IPS DF 19.7 (cell line): Measurements from ENCODE around the gene ADAMTSL4.
"Not testable (repeated sequence)": the region's sequence is repeated elsewhere in the genome, so short reads cannot be mapped to it uniquely, and the experiment has no call there.

Experiments
- DNase-seq: peaks from one replicate; pipeline ENCODE4 v3.0.0-alpha.2; 2013; ENCODE audit warnings: low read depth, low spot score

The ADAMTSL4 gene

DNA sequence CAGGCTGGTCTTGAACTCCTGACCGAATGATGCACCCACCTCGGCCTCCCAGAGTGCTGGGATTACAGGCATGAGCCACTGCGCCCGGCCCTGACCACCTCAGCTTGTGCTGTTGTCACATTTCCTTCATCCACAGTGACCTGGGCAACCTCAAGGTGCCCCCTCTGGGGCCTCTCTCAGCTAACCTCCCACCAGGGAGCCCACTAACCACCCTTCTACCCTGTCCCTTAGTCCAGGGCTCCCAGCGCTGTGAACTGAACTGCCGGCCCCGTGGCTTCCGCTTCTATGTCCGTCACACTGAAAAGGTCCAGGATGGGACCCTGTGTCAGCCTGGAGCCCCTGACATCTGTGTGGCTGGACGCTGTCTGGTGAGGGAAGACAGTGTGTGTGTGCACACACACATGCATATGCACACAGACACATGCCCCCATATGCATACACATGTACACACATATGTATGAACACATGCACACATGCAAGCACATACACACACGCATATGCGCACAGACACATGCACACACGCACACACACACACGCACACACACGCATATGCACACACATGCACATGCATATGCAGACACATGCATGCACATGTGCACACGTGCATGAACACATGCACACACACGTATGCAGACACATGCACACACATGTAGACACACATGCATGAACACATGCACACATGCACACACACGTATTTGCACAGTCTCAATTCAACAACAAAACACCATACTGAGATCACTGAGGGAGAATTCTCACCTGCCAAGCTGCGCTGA, 6.2 kb downstream of the ADAMTSL4 start:
- no peak for DNase-seq

DNA sequence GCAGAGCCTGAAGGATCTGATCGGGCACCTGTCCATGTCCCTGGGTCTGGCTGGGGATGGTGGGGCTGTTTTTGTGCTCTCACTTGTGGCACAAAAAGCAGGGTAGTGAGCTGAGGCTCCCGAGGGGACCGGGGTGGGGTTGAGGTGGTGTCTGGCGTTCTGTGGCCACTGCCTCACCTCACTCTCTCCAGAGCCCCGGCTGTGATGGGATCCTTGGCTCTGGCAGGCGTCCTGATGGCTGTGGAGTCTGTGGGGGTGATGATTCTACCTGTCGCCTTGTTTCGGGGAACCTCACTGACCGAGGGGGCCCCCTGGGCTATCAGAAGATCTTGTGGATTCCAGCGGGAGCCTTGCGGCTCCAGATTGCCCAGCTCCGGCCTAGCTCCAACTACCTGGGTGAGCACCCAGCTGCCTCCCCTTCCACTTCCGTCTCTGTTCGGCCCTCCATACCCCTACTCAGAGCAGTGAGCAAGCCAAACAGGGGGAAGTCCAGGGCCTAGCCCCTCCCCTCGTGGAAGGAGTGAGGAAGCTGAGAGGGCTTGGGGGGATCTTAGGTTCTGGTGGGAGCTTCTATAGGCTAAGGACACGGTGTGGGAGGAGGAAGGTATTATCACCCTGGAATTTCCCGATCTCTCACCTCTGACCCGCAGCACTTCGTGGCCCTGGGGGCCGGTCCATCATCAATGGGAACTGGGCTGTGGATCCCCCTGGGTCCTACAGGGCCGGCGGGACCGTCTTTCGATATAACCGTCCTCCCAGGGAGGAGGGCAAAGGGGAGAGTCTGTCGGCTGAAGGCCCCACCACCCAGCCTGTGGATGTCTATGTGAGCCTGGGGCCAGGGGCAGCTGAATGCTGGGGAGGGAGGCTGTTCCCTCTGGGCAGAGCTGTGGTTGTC, 7.0 kb downstream of the ADAMTSL4 start:
- no peak for DNase-seq

DNA sequence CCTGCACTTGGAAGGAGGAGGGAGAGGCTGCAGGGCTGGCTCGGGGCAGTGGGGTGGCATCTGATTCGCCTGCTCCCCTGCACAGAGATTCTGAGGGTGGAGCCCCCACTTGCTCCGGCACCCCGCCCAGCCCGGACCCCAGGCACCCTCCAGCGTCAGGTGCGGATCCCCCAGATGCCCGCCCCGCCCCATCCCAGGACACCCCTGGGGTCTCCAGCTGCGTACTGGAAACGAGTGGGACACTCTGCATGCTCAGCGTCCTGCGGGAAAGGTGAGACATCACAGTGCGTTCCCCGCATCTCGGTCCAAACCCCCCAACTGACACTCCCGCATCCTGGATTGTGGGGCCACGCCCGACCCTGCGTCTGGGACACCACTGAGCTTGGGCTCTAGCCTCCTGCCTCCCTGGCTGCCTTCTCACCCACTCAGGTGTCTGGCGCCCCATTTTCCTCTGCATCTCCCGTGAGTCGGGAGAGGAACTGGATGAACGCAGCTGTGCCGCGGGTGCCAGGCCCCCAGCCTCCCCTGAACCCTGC, 7.9 kb downstream of the ADAMTSL4 start:
- no peak for DNase-seq

DNA sequence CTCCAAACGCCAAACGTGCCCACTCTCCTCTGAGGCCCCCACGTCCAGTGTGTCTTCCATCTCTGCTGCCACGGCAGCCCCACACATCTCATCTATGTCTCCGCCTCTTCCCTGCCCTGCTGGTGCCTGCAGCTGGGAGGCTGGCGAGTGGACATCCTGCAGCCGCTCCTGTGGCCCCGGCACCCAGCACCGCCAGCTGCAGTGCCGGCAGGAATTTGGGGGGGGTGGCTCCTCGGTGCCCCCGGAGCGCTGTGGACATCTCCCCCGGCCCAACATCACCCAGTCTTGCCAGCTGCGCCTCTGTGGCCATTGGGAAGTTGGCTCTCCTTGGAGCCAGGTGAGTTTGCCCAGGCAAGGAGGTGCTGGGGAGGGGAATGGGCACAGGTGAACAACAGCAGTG, 8.6 kb downstream of the ADAMTSL4 start:
- DNase-seq, result no peak

DNA sequence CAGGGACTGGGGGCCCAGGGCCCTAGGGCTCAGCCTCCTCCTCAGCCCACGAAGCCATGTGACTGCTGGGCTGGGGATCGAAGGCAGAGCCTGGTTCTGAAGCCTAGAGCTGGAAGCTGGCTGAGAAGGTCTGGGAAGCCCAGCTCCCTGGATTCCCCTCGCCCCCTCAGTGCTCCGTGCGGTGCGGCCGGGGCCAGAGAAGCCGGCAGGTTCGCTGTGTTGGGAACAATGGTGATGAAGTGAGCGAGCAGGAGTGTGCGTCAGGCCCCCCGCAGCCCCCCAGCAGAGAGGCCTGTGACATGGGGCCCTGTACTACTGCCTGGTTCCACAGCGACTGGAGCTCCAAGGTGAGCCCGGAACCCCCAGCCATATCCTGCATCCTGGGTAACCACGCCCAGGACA, 9.1 kb downstream of the ADAMTSL4 start:
- DNase-seq, result no peak

DNA sequence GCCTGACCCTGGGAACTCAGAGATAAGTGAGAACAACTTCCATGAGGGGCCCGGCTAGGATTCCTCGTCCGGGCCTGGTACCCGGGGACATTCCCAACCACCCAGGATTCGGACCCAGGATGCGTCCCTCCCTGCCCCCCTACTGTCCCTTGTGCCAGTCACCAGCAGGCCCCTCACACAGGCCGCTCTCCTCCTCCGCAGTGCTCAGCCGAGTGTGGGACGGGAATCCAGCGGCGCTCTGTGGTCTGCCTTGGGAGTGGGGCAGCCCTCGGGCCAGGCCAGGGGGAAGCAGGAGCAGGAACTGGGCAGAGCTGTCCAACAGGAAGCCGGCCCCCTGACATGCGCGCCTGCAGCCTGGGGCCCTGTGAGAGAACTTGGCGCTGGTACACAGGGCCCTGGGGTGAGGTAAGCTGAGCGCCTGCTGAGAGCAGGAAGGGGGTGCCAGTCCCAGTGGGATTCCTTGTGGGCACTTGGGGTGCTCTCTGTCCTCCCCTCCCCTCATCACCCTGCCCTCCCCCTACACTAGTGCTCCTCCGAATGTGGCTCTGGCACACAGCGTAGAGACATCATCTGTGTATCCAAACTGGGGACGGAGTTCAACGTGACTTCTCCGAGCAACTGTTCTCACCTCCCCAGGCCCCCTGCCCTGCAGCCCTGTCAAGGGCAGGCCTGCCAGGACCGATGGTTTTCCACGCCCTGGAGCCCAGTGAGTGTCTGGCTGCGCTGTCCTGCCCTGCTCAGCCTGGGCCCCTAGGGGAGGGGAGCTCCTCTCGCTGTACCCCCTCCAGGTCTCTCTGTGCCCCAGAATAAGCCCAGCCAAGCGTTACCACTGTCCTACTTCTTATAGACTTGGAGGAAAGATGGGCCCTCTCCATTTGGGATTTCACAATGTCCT, 9.8 kb downstream of the ADAMTSL4 start:
- no peak for DNase-seq

DNA sequence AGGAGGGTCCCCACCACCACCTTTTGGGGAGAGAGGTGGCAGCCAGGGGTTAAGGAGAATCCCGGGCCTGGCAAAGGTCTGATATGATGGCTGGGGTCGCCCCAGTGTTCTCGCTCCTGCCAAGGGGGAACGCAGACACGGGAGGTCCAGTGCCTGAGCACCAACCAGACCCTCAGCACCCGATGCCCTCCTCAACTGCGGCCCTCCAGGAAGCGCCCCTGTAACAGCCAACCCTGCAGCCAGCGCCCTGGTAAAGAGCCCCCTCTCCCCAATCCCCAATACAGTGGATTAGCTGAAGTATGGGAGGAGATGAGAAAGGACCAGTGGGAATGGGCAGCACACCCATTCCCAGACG, 10.4 kb downstream of the ADAMTSL4 start:
- DNase-seq, result no peak

DNA sequence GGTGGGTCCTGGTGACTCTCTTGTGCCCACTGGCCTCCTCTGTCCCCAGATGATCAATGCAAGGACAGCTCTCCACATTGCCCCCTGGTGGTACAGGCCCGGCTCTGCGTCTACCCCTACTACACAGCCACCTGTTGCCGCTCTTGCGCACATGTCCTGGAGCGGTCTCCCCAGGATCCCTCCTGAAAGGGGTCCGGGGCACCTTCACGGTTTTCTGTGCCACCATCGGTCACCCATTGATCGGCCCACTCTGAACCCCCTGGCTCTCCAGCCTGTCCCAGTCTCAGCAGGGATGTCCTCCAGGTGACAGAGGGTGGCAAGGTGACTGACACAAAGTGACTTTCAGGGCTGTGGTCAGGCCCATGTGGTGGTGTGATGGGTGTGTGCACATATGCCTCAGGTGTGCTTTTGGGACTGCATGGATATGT, 10.8 kb downstream of the ADAMTSL4 start:
- no peak for DNase-seq

DNA sequence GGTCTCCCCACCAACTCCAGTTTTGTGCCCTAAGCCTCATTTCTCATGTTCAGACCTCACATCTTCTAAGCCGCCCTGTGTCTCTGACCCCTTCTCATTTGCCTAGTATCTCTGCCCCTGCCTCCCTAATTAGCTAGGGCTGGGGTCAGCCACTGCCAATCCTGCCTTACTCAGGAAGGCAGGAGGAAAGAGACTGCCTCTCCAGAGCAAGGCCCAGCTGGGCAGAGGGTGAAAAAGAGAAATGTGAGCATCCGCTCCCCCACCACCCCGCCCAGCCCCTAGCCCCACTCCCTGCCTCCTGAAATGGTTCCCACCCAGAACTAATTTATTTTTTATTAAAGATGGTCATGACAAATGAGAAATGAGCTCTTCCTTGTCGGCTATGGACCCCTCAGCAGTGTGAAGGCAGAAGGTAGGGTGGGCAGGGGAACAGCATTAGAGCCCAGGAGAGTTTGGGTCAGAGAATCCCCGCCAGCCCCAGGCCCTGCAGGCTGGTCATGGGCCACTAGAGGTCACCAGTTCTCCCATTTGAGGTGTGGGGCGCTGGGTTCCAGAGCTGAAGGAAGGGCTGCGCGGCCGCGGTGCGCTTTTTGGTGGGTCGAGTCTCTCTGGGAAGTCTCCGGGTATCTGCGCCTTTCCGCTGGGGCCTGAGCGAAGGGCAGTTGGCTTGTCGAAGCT, 11.5 kb downstream of the ADAMTSL4 start:
- no peak for DNase-seq

DNA sequence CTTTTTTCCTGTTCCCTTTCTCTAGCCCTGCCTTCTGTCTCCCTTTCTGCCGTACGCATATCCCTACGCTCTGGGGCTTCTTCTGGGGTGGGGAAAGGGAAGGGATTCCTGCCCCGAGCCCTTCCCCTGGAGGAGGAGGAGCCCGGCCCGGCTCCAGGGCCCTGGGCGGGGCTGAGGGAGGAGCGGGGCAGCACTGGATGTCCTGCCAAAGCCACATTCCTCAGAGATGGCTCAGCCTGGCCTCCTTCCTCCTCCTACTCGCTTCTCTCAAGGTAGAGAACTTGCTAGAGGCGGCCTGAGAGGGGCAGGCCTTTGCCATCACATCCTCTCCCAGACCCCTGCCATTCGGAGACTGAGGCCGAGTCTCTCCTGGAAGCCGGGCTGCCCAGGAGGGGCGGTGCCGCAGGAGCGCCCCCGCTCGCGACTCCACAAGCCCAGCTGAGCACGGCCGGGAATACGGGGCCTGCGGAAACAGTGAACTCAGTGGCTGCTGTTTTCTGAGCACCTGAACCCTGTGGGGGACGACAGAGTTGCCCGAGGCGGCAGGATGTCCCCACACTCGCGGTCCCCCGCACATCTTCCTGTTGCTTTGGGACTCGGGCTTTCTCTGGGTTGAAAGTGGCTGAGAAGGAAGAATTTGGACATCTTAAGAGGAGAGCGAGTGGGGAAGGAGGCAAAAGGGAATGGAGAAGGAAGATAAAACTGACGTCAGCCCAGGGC, 12.2 kb downstream of the ADAMTSL4 start:
- DNase-seq, result peak; percentile 90

DNA sequence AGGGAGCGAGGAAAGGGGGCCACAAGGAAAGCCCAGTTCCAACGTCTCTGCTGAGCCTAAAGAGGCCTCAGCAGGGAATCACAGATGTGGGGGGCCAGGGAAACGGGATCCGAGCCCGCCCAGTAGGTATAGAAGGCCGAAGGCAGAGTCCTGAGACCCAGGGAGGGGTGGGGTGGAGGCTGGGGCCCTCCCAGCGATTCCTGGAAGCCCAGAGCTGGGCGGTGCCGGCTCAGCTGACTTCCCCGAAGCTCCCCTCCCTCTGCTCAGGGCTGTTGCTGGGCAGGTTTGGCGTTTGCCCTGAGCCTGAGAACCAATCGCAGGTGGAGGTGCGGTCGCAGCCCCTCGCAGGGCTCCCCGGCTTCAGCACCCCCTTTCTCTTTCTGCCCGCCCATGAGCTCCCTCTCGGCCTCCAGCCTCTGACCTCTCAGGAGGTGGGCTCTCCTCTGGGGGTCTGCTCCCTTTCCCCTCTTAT, 12.8 kb downstream of the ADAMTSL4 start:
- peak; percentile 82 for DNase-seq

DNA sequence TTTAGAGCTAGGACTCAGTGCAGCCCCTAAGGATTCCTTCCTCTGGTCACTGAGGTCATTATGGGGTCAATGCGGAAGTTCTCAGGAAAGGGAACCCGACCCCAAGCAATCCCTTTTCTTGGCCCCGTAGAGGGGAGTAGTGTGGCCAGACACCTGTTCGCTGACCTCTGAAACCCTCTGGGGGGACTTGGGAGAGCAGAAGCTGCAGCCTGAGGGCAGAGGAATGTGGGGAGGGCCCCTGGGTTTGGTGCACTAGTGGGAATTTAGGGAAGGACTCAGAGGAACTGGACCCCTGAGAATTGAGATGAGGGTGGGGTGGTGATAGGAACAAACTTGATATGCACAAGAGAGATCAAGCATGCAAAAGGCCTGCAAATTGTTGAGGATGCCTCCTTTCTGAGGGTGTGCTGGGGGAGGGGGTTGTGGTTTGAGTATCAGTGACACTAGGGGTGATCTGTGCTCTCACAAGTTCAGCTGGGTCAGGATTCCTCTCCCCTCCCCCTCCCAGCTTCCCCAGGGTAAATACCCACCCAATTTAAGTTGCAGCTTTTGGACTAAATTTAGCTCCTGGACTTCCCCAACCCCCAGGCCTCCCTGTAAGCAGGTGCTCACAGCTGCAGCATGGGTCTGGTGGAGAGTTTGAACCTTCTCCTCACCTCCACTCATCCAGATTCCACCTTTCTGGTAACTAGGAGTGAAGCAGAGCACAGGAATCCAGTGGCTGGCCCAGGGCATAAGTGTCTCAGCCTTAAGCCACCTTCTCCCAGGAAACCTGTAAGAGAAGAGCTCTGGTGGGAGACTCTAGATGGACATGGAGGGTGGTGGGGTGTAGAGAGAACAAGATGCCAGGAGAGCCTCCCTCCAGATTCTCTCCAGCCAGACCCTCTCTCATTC, 13.5 kb downstream of the ADAMTSL4 start:
- no peak for DNase-seq

DNA sequence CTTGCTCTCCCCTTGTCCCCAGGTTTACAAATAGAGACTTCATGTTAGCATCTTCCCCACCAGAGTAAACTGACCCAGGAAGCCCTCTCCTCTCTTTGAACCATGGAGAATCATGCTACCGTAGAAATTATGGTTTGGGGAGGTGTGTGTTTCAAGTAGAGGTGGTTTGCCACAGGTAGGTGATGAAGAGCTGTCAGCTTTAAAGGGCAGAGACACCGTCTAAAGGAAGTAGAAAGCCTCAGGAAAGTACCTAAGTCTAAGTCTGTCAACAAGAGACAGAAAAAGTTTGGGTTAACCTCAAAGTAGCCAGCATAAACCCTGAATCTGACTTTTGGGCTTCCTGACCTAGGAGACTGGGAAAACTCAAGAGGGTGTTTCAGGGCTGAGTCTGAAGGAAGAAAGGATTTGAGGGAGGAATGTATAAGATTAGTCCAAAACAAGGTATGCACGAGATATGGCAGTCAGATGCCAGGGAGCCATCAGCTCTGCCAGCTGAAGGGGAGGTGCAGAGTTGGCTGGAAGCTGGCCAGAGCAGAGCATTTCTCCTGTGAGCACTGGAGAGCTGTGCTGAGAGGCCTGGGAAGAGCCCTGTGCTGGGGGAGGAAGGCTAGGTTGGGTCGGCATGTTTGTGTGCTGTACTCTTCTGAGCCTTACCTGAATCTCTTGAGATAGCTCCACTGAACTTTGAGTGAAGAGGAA, 14.3 kb downstream of the ADAMTSL4 start:
- DNase-seq, result no peak

DNA sequence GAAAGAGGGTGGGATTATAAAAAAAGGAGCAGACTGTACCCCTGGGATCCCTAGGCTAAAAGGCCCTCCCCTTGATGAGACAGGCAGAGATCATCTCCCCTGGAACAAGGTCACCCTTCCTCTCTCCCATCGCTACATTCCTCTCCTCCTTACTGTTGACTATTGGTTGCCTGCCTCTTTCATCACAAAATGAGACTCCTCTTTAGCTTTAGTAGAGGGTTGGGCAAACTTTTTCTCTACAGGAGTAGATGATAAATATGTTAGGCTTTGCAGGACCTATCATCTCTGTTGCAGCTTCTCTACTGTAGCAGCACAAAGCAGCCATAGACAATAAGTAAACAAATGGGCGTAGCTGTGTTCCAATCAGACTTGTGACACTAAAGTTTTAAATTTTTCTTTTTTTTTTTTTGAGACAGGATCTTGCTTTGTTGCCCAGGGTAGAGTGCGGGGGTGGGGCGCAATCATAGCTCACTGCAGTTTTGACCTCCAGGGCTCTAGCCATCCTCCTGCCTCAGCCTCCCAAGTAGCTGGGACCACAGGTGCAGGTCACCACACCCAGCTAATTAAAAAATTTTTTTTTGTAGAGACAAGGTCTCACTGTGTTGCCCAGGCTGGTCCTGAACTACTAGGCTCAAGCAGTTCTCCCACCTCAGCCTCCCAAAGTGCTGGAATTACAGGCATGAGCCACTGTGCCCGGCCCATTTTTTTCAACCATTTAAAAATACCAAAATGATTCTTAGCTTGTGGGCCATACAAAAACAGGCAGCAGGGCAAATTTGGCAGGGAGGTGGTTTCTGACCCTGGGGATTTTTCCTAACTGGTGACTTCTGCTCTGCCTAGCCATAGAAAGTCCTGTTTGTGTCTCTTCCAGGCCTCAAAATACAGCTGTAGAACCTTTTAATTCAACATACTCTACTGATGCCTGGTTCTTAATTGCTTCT, 15.1 kb downstream of the ADAMTSL4 start:
- DNase-seq, result no peak

DNA sequence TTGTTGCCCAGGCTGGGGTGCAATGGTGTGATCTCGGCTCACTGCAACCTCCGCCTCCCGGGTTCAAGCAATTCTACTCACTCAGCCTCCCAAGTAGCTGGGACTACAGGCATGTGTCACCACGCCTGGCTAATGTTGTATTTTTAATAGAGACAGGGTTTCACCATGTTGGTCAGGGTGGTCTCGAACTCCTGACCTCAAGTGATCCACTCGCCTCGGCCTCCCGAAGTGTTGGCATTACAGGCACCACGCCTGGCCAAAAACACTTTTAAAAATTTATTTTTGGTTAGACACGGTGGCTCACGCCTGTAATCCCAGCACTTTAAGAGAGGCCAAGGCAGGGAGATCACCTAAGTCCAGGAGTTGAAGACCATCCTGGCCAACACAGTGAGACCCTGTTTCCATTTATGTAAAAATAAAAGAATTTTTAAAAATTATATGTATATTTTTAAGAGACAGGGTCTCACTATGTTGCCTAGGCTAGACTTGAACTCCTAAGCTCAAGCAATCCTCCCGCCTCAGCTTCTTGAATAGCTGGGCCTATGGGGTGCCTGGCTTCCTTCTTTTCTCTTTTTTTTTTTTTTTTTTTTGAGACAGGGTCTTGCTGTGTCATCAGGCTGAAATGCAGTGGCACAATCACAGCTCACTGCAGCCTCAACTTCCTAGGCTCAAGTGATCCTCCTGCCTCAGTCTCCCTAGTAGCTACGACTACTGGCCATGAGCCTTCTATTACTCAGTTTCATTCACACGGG, 16.2 kb downstream of the ADAMTSL4 start:
- DNase-seq, result not testable (repeated sequence)

DNA sequence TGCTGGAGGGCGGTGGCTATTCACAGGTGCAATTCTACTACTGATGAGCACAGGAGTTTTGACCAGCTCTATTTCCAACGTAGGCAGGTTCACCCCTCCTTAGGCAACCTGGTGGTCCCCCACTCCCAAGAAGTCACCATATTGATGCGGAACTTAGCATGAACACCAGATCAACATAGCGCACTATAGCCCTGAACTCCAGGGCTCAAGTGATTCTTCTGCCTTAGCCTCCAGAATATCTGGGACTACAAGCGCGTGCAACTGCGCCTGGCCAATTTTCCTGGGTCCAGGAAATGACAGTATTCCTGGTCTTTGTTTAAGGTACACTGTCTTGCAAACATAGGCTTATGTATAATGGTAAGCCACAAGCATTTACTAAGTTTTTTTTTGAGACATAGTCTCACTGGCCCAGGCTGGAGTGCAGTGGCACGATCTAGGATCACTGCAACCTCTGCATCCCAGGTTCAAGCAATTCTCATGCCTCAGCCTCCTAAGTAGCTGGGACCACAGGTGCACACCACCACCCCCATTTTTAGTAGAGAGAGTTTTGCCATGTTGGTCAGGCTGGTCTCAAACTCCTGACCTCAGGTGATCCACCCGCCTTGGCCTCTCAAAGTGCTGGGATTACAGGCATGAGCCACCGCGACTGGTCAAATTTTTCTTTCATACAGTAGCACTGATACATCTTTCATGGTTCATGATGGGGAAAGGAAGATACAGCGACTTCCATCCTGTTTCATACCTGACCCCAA, 17.6 kb downstream of the ADAMTSL4 start:
- DNase-seq, result no peak
